Measurements from ENCODE around the gene PRSS37.

Gene PRSS37

GRCh38 chr7:141840708-141841107 lies 577 bp downstream of the PRSS37 start:
- Histone ChIP-seq H3K4me2 (ENCODE audit: low read depth, low read length, poor library complexity, severe bottlenecking) (no peak overlapping the region), H3K4me1 (ENCODE audit: insufficient read depth, low read length, poor library complexity, severe bottlenecking) (no peaks in the 10 kb centered on the region), H4K20me1 (ENCODE audit: insufficient read depth, low read length, poor library complexity, severe bottlenecking) (no peaks in the 10 kb centered on the region), H3K9me2 (replicated peaks; ENCODE audit: low read depth, low read length) (no peaks in the 10 kb centered on the region), H3K9ac (ENCODE audit: low read depth, low read length, poor library complexity, severe bottlenecking) (no peak overlapping the region), H3F3A (ENCODE audit: low read depth) (no peaks in the 10 kb centered on the region), H2AFZ (ENCODE audit: low read length) (no peak overlapping the region), H3K79me2 (ENCODE audit: insufficient read depth, low read length) (no peaks in the 10 kb centered on the region), H3K4me3 (ENCODE audit: low read length, poor library complexity, severe bottlenecking) (no peak overlapping the region), H3K9me3 (ENCODE audit: insufficient read depth, low read depth, low read length) (no peaks in the 10 kb centered on the region), H3K27me3 (ENCODE audit: insufficient read depth, low read length, poor library complexity, severe bottlenecking) (no peaks in the 10 kb centered on the region), H3K36me3 (ENCODE audit: insufficient read depth, low read length) (no peaks in the 10 kb centered on the region)
- TF ChIP-seq EZH2phosphoT487 (IDR thresholded peaks at IDR 0.05; ENCODE audit: borderline replicate concordance) (no peak), CTCF (conservative IDR thresholded peaks at IDR 0.05; ENCODE audit: low read length) (no peak)

GRCh38 chr7:141839256-141839655 lies 2.0 kb downstream of the PRSS37 start:
- Histone ChIP-seq H3K4me2 (ENCODE audit: low read depth, low read length, poor library complexity, severe bottlenecking) (no peak overlapping the region), H3K9me3 (ENCODE audit: insufficient read depth, low read depth, low read length) (no peaks in the 10 kb centered on the region)

GRCh38 chr7:141838581-141838980 lies 2.7 kb downstream of the PRSS37 start:
- no peak overlapping the region for H3K9ac ChIP-seq (ENCODE audit: low read depth, low read length, poor library complexity, severe bottlenecking)
- H3K79me2 ChIP-seq (ENCODE audit: insufficient read depth, low read length), result no peaks in the 10 kb centered on the region
- no peaks in the 10 kb centered on the region for H4K20me1 ChIP-seq (ENCODE audit: insufficient read depth, low read length, poor library complexity, severe bottlenecking)
- no peak overlapping the region for H2AFZ ChIP-seq (ENCODE audit: low read length)
- TF ChIP-seq CTCF (conservative IDR thresholded peaks at IDR 0.05; ENCODE audit: low read length), result no peak
- TF ChIP-seq EZH2phosphoT487 (IDR thresholded peaks at IDR 0.05; ENCODE audit: borderline replicate concordance), result no peak
- H3K9me3 ChIP-seq (ENCODE audit: insufficient read depth, low read depth, low read length), result no peaks in the 10 kb centered on the region
- H3K9me2 ChIP-seq (replicated peaks; ENCODE audit: low read depth, low read length), result no peaks in the 10 kb centered on the region
- no peaks in the 10 kb centered on the region for H3F3A ChIP-seq (ENCODE audit: low read depth)
- no peaks in the 10 kb centered on the region for H3K27me3 ChIP-seq (ENCODE audit: insufficient read depth, low read length, poor library complexity, severe bottlenecking)
- H3K4me3 ChIP-seq (ENCODE audit: low read length, poor library complexity, severe bottlenecking), result no peak overlapping the region
- H3K4me1 ChIP-seq (ENCODE audit: insufficient read depth, low read length, poor library complexity, severe bottlenecking), result no peaks in the 10 kb centered on the region
- H3K4me2 ChIP-seq (ENCODE audit: low read depth, low read length, poor library complexity, severe bottlenecking), result no peak overlapping the region
- H3K36me3 ChIP-seq (ENCODE audit: insufficient read depth, low read length), result no peaks in the 10 kb centered on the region

More at GRCh38 chr7:141839256-141839655, 2.0 kb downstream of the PRSS37 start:
- Histone ChIP-seq H3K36me3 (ENCODE audit: insufficient read depth, low read length) (no peaks in the 10 kb centered on the region), H3K27me3 (ENCODE audit: insufficient read depth, low read length, poor library complexity, severe bottlenecking) (no peaks in the 10 kb centered on the region), H3K4me3 (ENCODE audit: low read length, poor library complexity, severe bottlenecking) (no peak overlapping the region), H3F3A (ENCODE audit: low read depth) (no peaks in the 10 kb centered on the region), H3K9ac (ENCODE audit: low read depth, low read length, poor library complexity, severe bottlenecking) (no peak overlapping the region), H2AFZ (ENCODE audit: low read length) (no peak overlapping the region), H4K20me1 (ENCODE audit: insufficient read depth, low read length, poor library complexity, severe bottlenecking) (no peaks in the 10 kb centered on the region), H3K4me1 (ENCODE audit: insufficient read depth, low read length, poor library complexity, severe bottlenecking) (no peaks in the 10 kb centered on the region), H3K9me2 (replicated peaks; ENCODE audit: low read depth, low read length) (no peaks in the 10 kb centered on the region), H3K79me2 (ENCODE audit: insufficient read depth, low read length) (no peaks in the 10 kb centered on the region)
- TF ChIP-seq EZH2phosphoT487 (IDR thresholded peaks at IDR 0.05; ENCODE audit: borderline replicate concordance) (no peak), CTCF (conservative IDR thresholded peaks at IDR 0.05; ENCODE audit: low read length) (no peak; the same call in 1 of the 2 replicates)
